ENCODE data around the gene UBL3. TPM values are rescaled to one million over a fixed set of nuclear protein-coding genes. Genes with fewer than 3 reads are reported as not detected.

Gene UBL3
- total RNA-seq, 1 experiment from 2014 or later, result 3.9 TPM

- Histone ChIP-seq H3K27me3 (ENCODE audit: low read length) (no peaks in the 10 kb centered on the region), H3K4me1 (ENCODE audit: low read length) (no peaks in the 10 kb centered on the region), H3K4me3 (ENCODE audit: low read length) (no peak overlapping the region), H3K27ac (ENCODE audit: low read length) (no peak overlapping the region), H3K36me3 (ENCODE audit: insufficient read depth, low read length) (no peaks in the 10 kb centered on the region), H3K9me3 (ENCODE audit: low read length) (no peaks in the 10 kb centered on the region), H2AFZ (ENCODE audit: low read length) (no peak overlapping the region), H4K20me1 (ENCODE audit: insufficient read depth, low read depth, low read length) (no peaks in the 10 kb centered on the region), H3K9me2 (replicated peaks; ENCODE audit: insufficient read depth, low read length) (no peaks in the 10 kb centered on the region), H3K9ac (ENCODE audit: low read length) (no peak overlapping the region), H3K79me2 (ENCODE audit: low read length) (no peaks in the 10 kb centered on the region), H3K4me2 (ENCODE audit: low read depth, low read length, poor library complexity, severe bottlenecking) (no peak overlapping the region)
- no peak for DNase-seq
Observed at GRCh38 chr13:29868581-29868980, 18.2 kb upstream of the UBL3 start.

GRCh38 chr13:29865934-29866333 is 15.5 kb upstream of the UBL3 start:
- Histone ChIP-seq H3K4me1 (ENCODE audit: low read length) (no peaks in the 10 kb centered on the region), H3K79me2 (ENCODE audit: low read length) (no peaks in the 10 kb centered on the region), H2AFZ (ENCODE audit: low read length) (no peak overlapping the region), H3K4me2 (ENCODE audit: low read depth, low read length, poor library complexity, severe bottlenecking) (no peak overlapping the region), H3K9me2 (replicated peaks; ENCODE audit: insufficient read depth, low read length) (no peaks in the 10 kb centered on the region), H3K4me3 (ENCODE audit: low read length) (no peak overlapping the region), H3K27ac (ENCODE audit: low read length) (no peak overlapping the region), H4K20me1 (ENCODE audit: insufficient read depth, low read depth, low read length) (no peaks in the 10 kb centered on the region), H3K9me3 (ENCODE audit: low read length) (no peaks in the 10 kb centered on the region), H3K9ac (ENCODE audit: low read length) (no peak overlapping the region), H3K27me3 (ENCODE audit: low read length) (no peaks in the 10 kb centered on the region), H3K36me3 (ENCODE audit: insufficient read depth, low read length) (no peaks in the 10 kb centered on the region)
- DNase-seq, result no peak

GRCh38 chr13:29861694-29862110 is 11.3 kb upstream of the UBL3 start:
- Histone ChIP-seq H3K4me3 (ENCODE audit: low read length) (no peak overlapping the region), H3K9ac (ENCODE audit: low read length) (no peak overlapping the region), H3K9me3 (ENCODE audit: low read length) (no peaks in the 10 kb centered on the region), H3K9me2 (replicated peaks; ENCODE audit: insufficient read depth, low read length) (no peaks in the 10 kb centered on the region), H3K27me3 (ENCODE audit: low read length) (no peaks in the 10 kb centered on the region), H4K20me1 (ENCODE audit: insufficient read depth, low read depth, low read length) (no peaks in the 10 kb centered on the region), H2AFZ (ENCODE audit: low read length) (no peak overlapping the region), H3K79me2 (ENCODE audit: low read length) (no peaks in the 10 kb centered on the region), H3K4me1 (ENCODE audit: low read length) (no peaks in the 10 kb centered on the region), H3K4me2 (ENCODE audit: low read depth, low read length, poor library complexity, severe bottlenecking) (no peak overlapping the region), H3K36me3 (ENCODE audit: insufficient read depth, low read length) (no peaks in the 10 kb centered on the region), H3K27ac (ENCODE audit: low read length) (no peak overlapping the region)
- DNase-seq, result no peak

GRCh38 chr13:29859971-29860370 is 9.6 kb upstream of the UBL3 start:
- Histone ChIP-seq H3K79me2 (ENCODE audit: low read length) (no peaks in the 10 kb centered on the region), H3K36me3 (ENCODE audit: insufficient read depth, low read length) (no peaks in the 10 kb centered on the region), H3K9ac (ENCODE audit: low read length) (no peak overlapping the region), H3K27me3 (ENCODE audit: low read length) (no peaks in the 10 kb centered on the region), H4K20me1 (ENCODE audit: insufficient read depth, low read depth, low read length) (no peaks in the 10 kb centered on the region), H3K9me2 (replicated peaks; ENCODE audit: insufficient read depth, low read length) (no peaks in the 10 kb centered on the region), H2AFZ (ENCODE audit: low read length) (no peak overlapping the region), H3K4me1 (ENCODE audit: low read length) (no peaks in the 10 kb centered on the region), H3K4me2 (ENCODE audit: low read depth, low read length, poor library complexity, severe bottlenecking) (no peak overlapping the region), H3K27ac (ENCODE audit: low read length) (no peak overlapping the region), H3K9me3 (ENCODE audit: low read length) (no peaks in the 10 kb centered on the region), H3K4me3 (ENCODE audit: low read length) (no peak overlapping the region)
- no peak for DNase-seq

- Histone ChIP-seq H3K4me1 (ENCODE audit: low read length) (no peaks in the 10 kb centered on the region), H2AFZ (ENCODE audit: low read length) (no peak overlapping the region), H3K4me2 (ENCODE audit: low read depth, low read length, poor library complexity, severe bottlenecking) (no peak overlapping the region), H3K9me3 (ENCODE audit: low read length) (no peaks in the 10 kb centered on the region), H3K79me2 (ENCODE audit: low read length) (no peaks in the 10 kb centered on the region), H3K9me2 (replicated peaks; ENCODE audit: insufficient read depth, low read length) (no peaks in the 10 kb centered on the region), H3K4me3 (ENCODE audit: low read length) (no peak overlapping the region), H3K27ac (ENCODE audit: low read length) (no peak overlapping the region), H4K20me1 (ENCODE audit: insufficient read depth, low read depth, low read length) (no peaks in the 10 kb centered on the region), H3K9ac (ENCODE audit: low read length) (no peak overlapping the region), H3K27me3 (ENCODE audit: low read length) (no peaks in the 10 kb centered on the region), H3K36me3 (ENCODE audit: insufficient read depth, low read length) (no peaks in the 10 kb centered on the region)
- DNase-seq, result no peak
Observed at GRCh38 chr13:29858667-29859066, 8.2 kb upstream of the UBL3 start.

- Histone ChIP-seq H3K4me1 (ENCODE audit: low read length) (no peaks in the 10 kb centered on the region), H3K9ac (ENCODE audit: low read length) (no peak overlapping the region), H4K20me1 (ENCODE audit: insufficient read depth, low read depth, low read length) (no peaks in the 10 kb centered on the region), H3K79me2 (ENCODE audit: low read length) (no peaks in the 10 kb centered on the region), H3K9me3 (ENCODE audit: low read length) (no peaks in the 10 kb centered on the region), H2AFZ (ENCODE audit: low read length) (no peak overlapping the region), H3K4me2 (ENCODE audit: low read depth, low read length, poor library complexity, severe bottlenecking) (no peak overlapping the region), H3K4me3 (ENCODE audit: low read length) (no peak overlapping the region), H3K36me3 (ENCODE audit: insufficient read depth, low read length) (no peaks in the 10 kb centered on the region), H3K27me3 (ENCODE audit: low read length) (no peaks in the 10 kb centered on the region), H3K9me2 (replicated peaks; ENCODE audit: insufficient read depth, low read length) (no peaks in the 10 kb centered on the region), H3K27ac (ENCODE audit: low read length) (no peak overlapping the region)
- no peak for DNase-seq
Observed at GRCh38 chr13:29858231-29858630, 7.8 kb upstream of the UBL3 start.

GRCh38 chr13:29857085-29857484 is 6.7 kb upstream of the UBL3 start:
- H3K9me3 ChIP-seq (ENCODE audit: low read length), result no peaks in the 10 kb centered on the region
- no peak for DNase-seq
- no peaks in the 10 kb centered on the region for H3K4me1 ChIP-seq (ENCODE audit: low read length)
- H4K20me1 ChIP-seq (ENCODE audit: insufficient read depth, low read depth, low read length), result no peaks in the 10 kb centered on the region
- no peak overlapping the region for H3K4me2 ChIP-seq (ENCODE audit: low read depth, low read length, poor library complexity, severe bottlenecking)
- H3K36me3 ChIP-seq (ENCODE audit: insufficient read depth, low read length), result no peaks in the 10 kb centered on the region
- no peaks in the 10 kb centered on the region for H3K9me2 ChIP-seq (replicated peaks; ENCODE audit: insufficient read depth, low read length)
- H3K79me2 ChIP-seq (ENCODE audit: low read length), result no peaks in the 10 kb centered on the region
- H3K27me3 ChIP-seq (ENCODE audit: low read length), result no peaks in the 10 kb centered on the region
- no peak overlapping the region for H3K9ac ChIP-seq (ENCODE audit: low read length)
- H3K4me3 ChIP-seq (ENCODE audit: low read length), result no peak overlapping the region
- H3K27ac ChIP-seq (ENCODE audit: low read length), result no peak overlapping the region
- no peak overlapping the region for H2AFZ ChIP-seq (ENCODE audit: low read length)

- no peaks in the 10 kb centered on the region for H3K36me3 ChIP-seq (ENCODE audit: insufficient read depth, low read length)
- no peaks in the 10 kb centered on the region for H3K4me1 ChIP-seq (ENCODE audit: low read length)
- H3K27me3 ChIP-seq (ENCODE audit: low read length), result no peaks in the 10 kb centered on the region
- H4K20me1 ChIP-seq (ENCODE audit: insufficient read depth, low read depth, low read length), result no peaks in the 10 kb centered on the region
- H3K27ac ChIP-seq (ENCODE audit: low read length), result no peak overlapping the region
- DNase-seq, result no peak
- no peaks in the 10 kb centered on the region for H3K79me2 ChIP-seq (ENCODE audit: low read length)
- H3K9ac ChIP-seq (ENCODE audit: low read length), result no peak overlapping the region
- H3K9me3 ChIP-seq (ENCODE audit: low read length), result no peaks in the 10 kb centered on the region
- H3K4me2 ChIP-seq (ENCODE audit: low read depth, low read length, poor library complexity, severe bottlenecking), result no peak overlapping the region
- H3K4me3 ChIP-seq (ENCODE audit: low read length), result no peak overlapping the region
- H2AFZ ChIP-seq (ENCODE audit: low read length), result no peak overlapping the region
- no peaks in the 10 kb centered on the region for H3K9me2 ChIP-seq (replicated peaks; ENCODE audit: insufficient read depth, low read length)
Observed at GRCh38 chr13:29856426-29856825, 6.0 kb upstream of the UBL3 start.

- H2AFZ ChIP-seq (ENCODE audit: low read length), result no peak overlapping the region
- no peak overlapping the region for H3K4me2 ChIP-seq (ENCODE audit: low read depth, low read length, poor library complexity, severe bottlenecking)
- H3K4me1 ChIP-seq (ENCODE audit: low read length), result no peaks in the 10 kb centered on the region
- no peaks in the 10 kb centered on the region for H3K27me3 ChIP-seq (ENCODE audit: low read length)
- H3K27ac ChIP-seq (ENCODE audit: low read length), result no peak overlapping the region
- no peaks in the 10 kb centered on the region for H3K9me3 ChIP-seq (ENCODE audit: low read length)
- no peak for DNase-seq
- H3K9me2 ChIP-seq (replicated peaks; ENCODE audit: insufficient read depth, low read length), result no peaks in the 10 kb centered on the region
- no peak overlapping the region for H3K9ac ChIP-seq (ENCODE audit: low read length)
- no peak overlapping the region for H3K4me3 ChIP-seq (ENCODE audit: low read length)
- H3K36me3 ChIP-seq (ENCODE audit: insufficient read depth, low read length), result no peaks in the 10 kb centered on the region
- no peaks in the 10 kb centered on the region for H4K20me1 ChIP-seq (ENCODE audit: insufficient read depth, low read depth, low read length)
- H3K79me2 ChIP-seq (ENCODE audit: low read length), result no peaks in the 10 kb centered on the region
Observed at GRCh38 chr13:29855784-29856183, 5.4 kb upstream of the UBL3 start.

Measured in Karpas-422 (cell line).